Endothelial cell of umbilical vein (primary cell): Measurements from ENCODE around the gene TCHHL1.

ENCODE experiments used
- CTCF ChIP-seq, 2 donors: IDR thresholded peaks; 1 replicate in 1 of 2; 2 replicates in 1 of 2; pipeline ENCODE4 v1.5.1; 2011; ENCODE audit warnings: low read length in 2 of 2, mild to moderate bottlenecking in 2 of 2, moderate library complexity in 2 of 2, control low read depth in 1 of 2, inconsistent platforms in 1 of 2, low read depth in 1 of 2; ENCODE audit not compliant: insufficient read depth in 1 of 2; ENCODE audit errors: extremely low read depth in 1 of 2
- EZH2 ChIP-seq: IDR thresholded peaks from 2 replicates; pipeline ENCODE4 v1.6.1; 2012; ENCODE audit warnings: borderline replicate concordance, low read depth, mild to moderate bottlenecking, moderate library complexity, low read length, inconsistent platforms; ENCODE audit not compliant: severe bottlenecking
- GATA2 ChIP-seq: IDR thresholded peaks from 2 replicates; pipeline ENCODE4 v1.7.0; 2011; ENCODE audit warnings: low read depth, mild to moderate bottlenecking, moderate library complexity, mixed read lengths, low read length; ENCODE audit not compliant: insufficient read length, insufficient read depth
- MAX ChIP-seq: IDR thresholded peaks from 2 replicates; pipeline ENCODE4 v1.6.1; 2011; ENCODE audit not compliant: insufficient read depth, insufficient read length
- POLR2A ChIP-seq: IDR thresholded peaks from 2 replicates; pipeline ENCODE4 v1.6.1; 2012; ENCODE audit warnings: low read depth, mild to moderate bottlenecking, control low read depth, low read length
- POLR2AphosphoS5 ChIP-seq: IDR thresholded peaks from 2 replicates; pipeline ENCODE4 v1.6.1; 2012; ENCODE audit warnings: low read depth, mild to moderate bottlenecking, control low read depth, low read length, moderate library complexity; ENCODE audit not compliant: insufficient read depth

- TF ChIP-seq CTCF (IDR thresholded peaks at IDR 0.05; ENCODE audit: extremely low read depth in 1 of 2, insufficient read depth in 1 of 2, low read depth in 1 of 2, low read length in 2 of 2) (no peak), MAX (no peak), POLR2AphosphoS5 (no peak), EZH2 (no peak), POLR2A (no peak), GATA2 (no peak)
Observed at GRCh38 chr1:152127673-152128072, 38.8 kb upstream of the TCHHL1 start.
